Measurements from ENCODE around the gene TMEM138.
A peak's percentile ranks its signal among the peaks of the same experiment; 100 is the strongest.
"Not testable (repeated sequence)": the region's sequence is repeated elsewhere in the genome, so short reads cannot be mapped to it uniquely, and the experiment has no call there.

The TMEM138 gene

GRCh38 chr11:61367406-61367805, 5.2 kb downstream of the TMEM138 start:
- DNase-seq = no peak

DNA sequence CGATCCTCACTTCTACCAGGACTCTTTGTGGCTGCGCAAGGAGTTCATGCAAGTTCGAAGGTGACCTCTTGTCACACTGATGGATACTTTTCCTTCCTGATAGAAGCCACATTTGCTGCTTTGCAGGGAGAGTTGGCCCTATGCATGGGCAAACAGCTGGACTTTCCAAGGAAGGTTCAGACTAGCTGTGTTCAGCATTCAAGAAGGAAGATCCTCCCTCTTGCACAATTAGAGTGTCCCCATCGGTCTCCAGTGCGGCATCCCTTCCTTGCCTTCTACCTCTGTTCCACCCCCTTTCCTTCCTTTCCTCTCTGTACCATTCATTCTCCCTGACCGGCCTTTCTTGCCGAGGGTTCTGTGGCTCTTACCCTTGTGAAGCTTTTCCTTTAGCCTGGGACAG, 6.5 kb downstream of the TMEM138 start:
- no peak for DNase-seq

- DNase-seq = no peak
Observed at GRCh38 chr11:61369372-61370348, 7.5 kb downstream of the TMEM138 start.

GRCh38 chr11:61370349-61371005, 8.3 kb downstream of the TMEM138 start:
- no peak for DNase-seq

DNA sequence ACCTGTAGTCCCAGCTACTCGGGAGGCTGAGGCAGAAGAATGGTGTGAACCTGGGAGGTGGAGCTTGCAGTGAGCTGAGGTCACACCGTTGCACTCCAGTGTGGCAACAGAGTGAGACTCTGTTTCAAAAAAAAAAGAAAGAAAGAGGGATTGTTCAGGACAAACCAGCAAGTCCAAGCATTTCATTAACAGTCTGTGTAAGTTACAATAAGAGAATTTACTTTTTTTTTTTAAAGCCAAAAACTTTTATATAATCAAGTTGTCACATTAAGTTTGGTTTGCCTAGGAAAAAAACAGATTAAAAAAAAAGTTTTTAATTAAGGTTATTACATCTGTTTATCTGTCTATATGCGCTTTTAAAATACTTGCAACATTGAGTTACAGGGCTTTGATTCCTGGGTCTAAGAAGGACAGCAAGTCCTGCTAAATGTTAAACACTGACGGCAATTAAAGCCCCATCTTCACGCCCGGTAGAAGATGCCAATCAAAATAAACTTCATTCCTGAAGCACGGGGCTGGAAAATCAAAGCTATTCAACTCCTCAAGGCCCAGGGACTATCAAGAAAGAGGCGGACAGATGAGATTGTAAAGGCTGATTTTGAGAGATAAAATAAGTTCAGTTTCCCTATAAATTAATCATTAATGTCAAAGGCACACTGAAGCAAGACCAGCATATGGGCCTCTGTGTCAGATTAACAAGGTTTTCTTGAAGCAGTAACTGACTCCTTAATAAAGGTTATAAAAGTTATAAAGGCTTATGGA, 10.7 kb downstream of the TMEM138 start:
- DNase-seq = no peak

- DNase-seq = no peak
Observed at GRCh38 chr11:61375761-61376108, 13.6 kb downstream of the TMEM138 start.

GRCh38 chr11:61377461-61378160, 15.4 kb downstream of the TMEM138 start:
- DNase-seq = no peak

GRCh38 chr11:61378713-61379313, 16.6 kb downstream of the TMEM138 start:
- DNase-seq = no peak

DNA sequence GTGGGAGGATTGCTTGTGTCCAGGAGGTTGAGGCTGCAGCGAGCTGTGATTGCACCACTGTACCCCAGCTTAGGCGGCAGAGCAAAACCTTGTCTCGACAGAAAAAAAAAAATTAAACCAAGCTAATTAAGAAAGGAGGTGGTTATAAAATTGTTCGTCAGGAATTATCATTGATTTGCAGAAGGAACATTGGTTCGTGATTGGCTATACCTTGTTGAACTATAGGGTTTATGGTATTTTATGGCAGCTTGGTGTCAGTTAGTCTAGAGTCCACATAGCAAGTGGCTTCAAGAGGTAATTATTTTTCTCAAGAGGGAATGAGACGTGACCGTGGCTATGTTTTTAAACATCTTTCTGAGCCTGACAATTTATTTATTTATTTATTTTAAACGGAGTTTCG, 18.7 kb downstream of the TMEM138 start:
- no peak for DNase-seq

- not testable (repeated sequence) for DNase-seq
Observed at GRCh38 chr11:61383859-61384258, 21.7 kb downstream of the TMEM138 start.

DNA sequence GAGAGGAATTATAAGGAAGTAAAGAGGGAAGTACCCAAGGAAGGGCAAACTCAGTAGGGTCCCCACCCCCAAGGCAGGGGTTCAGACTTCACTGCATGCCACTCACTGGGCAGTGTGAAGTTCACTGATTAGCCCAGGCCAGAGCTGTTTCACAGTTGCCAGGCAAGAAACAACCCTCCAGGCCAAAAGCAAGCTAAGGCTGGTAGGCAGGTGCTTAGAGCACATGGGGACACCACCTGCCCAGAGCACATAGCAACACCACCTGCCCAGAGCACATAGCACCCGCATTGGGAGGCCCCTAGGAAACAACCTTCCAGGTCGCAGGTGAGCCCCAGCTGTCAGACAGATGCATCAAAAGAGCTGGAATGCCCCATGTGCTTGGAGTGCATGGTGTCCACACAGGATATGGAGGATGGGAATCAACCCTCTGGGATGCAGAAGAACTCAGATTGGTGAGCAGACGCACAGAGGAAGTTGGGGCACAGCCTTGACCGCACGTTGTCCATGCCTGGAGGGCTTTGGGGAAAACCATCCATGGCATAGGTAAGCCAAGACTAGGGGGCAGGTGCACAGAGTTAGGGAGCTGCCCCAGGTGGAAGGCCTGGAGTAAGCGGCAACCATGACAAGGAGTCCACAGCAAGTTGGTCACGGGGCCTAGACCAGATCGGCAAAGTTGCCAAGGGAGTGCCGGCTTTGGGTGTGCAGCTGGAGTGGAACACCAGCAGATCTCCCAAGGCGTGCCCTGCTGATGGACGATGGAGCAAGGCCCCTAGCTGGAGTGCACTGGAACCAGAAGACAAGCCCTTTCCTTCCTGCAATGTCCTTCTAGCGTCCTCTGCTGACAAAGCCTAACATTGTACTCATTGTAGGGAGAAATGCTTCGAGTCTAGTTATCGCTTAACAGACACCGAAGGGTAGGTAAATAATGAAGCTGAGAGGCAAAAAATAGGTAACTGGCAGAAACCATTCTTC, 22.4 kb downstream of the TMEM138 start:
- DNase-seq = peak; percentile 57 to 59

DNA sequence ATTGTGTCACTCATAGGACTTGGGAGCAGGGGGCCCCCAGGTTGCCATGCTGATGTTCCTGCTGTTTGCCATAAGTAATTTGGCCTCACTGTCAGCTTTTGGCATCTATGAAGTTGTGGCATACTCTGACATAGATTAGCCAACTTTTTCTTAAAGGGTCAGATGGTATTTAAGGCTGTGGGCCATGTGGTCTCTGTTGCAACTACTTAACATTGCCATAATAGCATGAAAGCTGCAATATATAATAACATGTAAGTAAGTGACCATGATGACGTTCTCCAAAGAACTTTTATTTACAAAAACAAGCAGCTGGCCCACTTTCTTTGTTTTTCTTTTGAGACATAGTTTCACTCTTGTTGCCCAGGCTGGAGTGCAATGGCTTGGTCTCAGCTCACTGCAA, 28.0 kb downstream of the TMEM138 start:
- DNase-seq = no peak

DNA sequence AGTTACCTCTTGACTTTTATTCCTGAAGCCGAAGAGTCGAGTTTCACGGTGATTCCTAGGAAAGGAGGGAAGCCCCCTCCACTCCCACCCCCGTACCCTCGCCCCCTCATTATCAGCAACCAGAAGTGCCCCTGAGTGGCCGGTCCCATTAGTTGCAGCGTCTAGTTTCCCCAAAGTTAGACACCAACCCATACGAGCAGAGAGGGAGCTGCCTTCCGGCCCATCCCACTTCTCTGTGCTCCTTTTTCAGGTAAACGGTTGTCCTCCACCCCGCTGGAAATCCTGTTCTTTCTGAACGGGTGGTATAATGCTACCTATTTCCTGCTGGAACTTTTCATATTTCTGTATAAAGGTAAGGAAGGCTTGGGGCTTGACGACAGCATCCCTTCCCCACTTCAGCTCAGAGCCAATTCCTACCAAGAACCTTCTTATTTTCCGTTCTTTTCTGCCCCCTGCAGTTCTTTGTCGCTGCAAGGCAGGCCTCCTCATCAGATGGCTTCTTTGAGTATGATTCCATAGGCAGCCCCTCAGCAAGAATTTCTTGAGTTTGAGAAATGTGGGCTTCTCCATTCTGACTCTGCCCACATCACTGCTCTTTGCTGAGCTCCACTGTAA, 30.9 kb downstream of the TMEM138 start:
- peak in 1 of 2 experiments; percentile 41 for DNase-seq

DNA sequence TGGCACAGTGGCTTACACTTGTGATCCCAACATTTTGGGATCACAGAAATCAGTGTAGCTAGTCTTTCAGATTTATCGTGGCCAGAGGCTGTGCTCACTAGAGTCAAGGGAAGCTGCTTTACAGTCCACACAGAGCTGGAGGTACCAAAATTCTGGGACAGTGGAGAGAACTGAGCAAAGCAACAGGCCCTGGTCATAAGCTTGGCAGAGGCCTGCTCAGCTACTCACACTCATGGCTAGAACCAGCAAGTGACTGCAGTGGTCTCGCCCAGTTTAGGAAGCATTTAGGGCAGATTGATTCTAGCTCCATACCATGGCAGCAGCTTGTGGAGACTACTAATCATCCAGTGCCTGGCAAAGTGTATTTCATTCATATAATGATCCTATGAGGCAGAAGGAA, 39.0 kb downstream of the TMEM138 start:
- DNase-seq = no peak

GRCh38 chr11:61401573-61401972, 39.4 kb downstream of the TMEM138 start:
- DNase-seq = no peak

DNA sequence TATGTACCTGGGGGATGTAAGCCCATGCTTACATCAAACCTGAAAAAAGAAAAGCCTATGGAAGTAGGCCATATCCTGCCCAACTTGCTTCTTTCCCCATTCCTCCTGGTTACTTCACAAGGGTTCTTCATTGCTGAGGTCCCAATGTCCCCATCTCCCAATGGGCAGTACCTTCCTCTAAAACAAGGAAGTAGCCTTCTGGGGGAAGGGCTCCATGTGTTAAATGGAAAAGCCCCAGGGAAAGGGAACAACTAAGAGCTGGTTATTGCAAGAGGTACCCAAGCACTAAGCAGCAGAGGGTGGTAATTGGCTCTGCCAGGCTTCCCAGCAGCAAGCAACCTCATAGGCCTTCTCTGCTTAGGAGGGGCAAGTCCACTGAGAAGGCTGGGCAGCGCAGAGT, 41.5 kb downstream of the TMEM138 start:
- DNase-seq = no peak

DNA sequence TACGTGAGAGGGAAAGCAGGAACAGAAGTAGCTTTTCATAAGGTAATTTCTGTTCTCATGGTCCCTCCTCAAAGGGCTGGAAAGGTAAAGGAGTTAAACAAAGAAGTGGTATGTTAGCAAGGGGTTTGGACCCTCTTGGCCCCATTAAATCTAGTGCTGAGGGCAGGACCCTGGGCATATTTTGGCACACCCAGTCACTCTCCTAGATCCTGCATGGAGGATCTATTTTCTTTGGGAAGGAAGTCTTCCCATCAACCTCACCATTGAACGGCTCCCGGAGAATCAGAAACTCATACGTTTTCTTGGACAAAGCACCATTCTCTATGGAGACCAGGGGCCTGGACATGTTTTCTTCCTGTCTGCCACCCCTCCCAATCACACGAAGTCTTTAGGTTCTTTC, 41.9 kb downstream of the TMEM138 start:
- DNase-seq = no peak

DNA sequence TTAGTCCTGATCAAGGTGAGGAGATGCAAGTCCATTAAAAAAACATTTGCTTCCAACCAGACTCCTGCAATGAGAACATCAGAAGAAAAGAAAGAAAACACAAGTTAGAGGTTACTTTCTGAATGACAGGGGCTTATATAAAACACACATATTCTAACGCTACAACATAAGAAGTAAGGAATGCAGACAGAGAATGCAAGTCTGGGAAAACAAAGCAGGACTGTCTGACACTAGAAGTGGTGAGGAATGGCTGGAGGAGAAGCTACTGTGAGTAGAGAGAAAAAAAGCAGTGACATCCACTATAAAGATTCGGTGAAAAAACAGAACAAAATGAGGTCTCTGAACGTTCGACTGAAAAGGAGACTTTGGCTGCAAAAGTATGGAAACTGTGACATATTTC, 42.5 kb downstream of the TMEM138 start:
- no peak for DNase-seq

GRCh38 chr11:61406067-61406466, 43.9 kb downstream of the TMEM138 start:
- no peak for DNase-seq

- DNase-seq = no peak
Observed at GRCh38 chr11:61406991-61407728, 45.0 kb downstream of the TMEM138 start.
